ENCODE data around the gene SLITRK3. TPM values are rescaled to one million over a fixed set of nuclear protein-coding genes. Genes with fewer than 3 reads are reported as not detected.
A peak's percentile ranks its signal among the peaks of the same experiment; 100 is the strongest.

The SLITRK3 gene
- total RNA-seq, 1 donor, result not detected

DNA sequence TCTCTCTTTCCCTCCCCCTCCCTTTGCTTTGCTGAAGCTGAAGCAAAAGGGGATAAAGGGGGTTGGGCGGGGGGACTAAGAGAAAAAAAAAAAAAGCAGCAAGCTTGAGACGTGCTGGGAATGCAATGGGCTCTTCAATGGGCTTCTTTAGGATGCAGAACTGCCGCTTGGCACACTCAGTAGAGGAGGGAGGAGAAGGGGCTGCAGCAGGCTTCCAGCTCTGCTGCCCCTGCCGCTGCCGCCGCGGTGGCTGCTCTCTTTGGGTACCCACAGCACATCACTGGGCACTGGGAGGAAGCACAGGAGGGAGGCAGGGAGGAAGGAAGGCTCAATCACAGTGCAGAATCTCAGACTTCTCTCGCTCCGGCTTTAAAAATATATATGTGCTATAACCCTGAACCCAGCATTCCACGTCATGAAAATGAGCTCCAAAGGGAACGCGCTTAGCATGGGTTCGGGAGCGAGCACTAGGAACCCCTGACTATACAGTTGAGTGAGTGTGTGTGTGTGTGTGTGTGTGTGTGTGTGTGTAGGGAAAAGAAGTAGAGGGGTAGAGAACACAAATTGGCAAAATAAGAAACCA lies 3.5 kb downstream of the SLITRK3 start:
- TF ChIP-seq, protein P1, sequence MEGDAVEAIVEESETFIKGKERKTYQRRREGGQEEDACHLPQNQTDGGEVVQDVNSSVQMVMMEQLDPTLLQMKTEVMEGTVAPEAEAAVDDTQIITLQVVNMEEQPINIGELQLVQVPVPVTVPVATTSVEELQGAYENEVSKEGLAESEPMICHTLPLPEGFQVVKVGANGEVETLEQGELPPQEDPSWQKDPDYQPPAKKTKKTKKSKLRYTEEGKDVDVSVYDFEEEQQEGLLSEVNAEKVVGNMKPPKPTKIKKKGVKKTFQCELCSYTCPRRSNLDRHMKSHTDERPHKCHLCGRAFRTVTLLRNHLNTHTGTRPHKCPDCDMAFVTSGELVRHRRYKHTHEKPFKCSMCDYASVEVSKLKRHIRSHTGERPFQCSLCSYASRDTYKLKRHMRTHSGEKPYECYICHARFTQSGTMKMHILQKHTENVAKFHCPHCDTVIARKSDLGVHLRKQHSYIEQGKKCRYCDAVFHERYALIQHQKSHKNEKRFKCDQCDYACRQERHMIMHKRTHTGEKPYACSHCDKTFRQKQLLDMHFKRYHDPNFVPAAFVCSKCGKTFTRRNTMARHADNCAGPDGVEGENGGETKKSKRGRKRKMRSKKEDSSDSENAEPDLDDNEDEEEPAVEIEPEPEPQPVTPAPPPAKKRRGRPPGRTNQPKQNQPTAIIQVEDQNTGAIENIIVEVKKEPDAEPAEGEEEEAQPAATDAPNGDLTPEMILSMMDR (IDR thresholded peaks at IDR 0.05; ENCODE audit: insufficient read depth, low read depth, low read length), result no peak
- no peak for DNase-seq (ENCODE audit: low read depth)
- H3K4me3 ChIP-seq (ENCODE audit: low read depth, low read length), result no peak overlapping the region

DNA sequence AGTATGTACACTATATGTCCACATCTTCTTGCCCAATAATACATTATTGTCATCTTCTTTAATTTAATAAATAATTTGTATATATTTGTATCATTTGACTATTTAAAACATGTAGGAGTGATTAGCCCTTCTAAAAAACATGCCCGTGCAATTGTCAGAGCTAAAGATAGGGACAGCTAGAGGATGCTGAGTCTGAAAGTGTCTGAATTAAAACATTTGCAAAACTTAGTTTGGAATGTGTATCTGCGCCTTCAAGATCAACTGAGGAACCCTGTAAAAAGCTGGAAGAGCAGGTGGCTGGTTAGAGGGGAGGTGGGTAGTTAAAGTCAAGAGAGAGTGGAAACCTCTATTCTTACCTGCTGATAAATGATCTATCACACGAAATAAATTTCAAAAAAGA lies 4.7 kb downstream of the SLITRK3 start:
- no peak overlapping the region for H3K4me3 ChIP-seq (ENCODE audit: low read depth, low read length)
- DNase-seq (ENCODE audit: low read depth), result no peak
- TF ChIP-seq, protein P1 (IDR thresholded peaks at IDR 0.05; ENCODE audit: insufficient read depth, low read depth, low read length), result no peak

DNA sequence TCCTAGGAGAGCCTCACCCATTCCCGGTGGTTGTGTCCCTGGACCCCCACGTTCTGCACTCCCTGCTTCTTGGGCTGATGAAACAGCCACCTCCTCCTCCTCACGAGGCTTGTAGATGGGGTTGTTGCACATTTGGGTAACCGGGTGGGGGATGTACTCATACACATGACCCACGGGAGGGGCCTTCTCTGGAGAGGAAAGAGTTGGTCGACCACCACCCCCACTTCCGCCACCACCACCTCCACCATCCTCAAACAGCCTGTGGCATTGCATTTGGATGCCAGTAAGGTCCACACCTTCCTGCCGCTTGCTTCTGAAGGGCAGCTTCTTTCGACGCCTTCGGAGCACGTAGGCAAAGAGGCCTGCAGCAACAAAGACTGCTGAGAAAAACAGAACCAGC lies 7.7 kb downstream of the SLITRK3 start:
- no peak overlapping the region for H3K4me3 ChIP-seq (ENCODE audit: low read depth, low read length)
- TF ChIP-seq, protein P1 (IDR thresholded peaks at IDR 0.05; ENCODE audit: insufficient read depth, low read depth, low read length), result no peak
- DNase-seq (ENCODE audit: low read depth), result no peak

DNA sequence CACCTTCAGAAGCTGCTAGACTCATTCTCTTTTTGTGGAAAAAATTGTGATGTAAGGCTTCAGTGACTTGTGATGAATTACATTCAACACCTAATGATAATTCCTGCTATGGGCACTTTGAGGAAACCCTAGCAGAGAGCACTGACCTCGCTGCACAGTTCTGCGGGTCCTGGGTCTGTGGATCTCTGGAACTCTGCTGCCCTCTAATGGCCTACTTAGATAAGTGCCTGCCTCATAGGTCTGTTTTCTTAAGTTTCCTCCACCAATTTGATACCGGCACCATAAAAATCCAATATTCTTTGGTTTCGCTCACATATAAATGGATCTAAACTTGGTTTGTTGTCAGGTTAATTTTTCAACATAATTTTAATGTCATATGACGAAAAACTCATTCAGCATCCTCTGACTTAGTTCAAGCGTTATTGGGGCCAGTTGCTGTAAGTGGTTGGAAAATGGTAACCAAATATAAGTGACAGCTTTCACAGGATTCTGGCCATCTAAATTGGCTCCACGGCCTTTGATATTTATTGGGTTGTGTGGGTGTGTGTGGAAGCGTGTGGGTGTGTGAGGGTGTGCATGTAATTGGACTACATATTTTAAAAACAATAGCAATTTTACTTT lies 10.4 kb downstream of the SLITRK3 start:
- H3K4me3 ChIP-seq (ENCODE audit: low read depth, low read length), result no peak overlapping the region
- TF ChIP-seq, protein P1 (IDR thresholded peaks at IDR 0.05; ENCODE audit: insufficient read depth, low read depth, low read length), result peak; percentile 84
- peak; percentile 59 for DNase-seq (ENCODE audit: low read depth)

DNA sequence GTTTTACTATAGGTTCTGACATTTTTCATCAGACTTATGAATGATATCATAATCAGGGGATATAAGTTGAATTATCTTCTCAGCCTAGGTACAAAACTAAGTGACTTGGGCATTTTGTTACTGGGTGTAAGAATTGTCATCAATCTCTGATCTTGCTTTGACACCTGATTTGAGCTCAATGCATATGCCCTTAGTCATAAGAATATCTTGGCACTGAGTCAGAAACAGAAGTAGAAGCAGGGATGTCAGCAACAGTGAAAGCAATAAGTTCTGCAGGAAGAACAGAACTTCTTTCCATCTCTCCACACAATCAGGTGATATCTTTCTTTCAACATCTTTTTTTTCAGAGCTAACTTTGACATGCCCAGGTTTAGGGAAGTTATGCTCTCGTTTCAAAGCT lies 14.6 kb downstream of the SLITRK3 start:
- H3K4me3 ChIP-seq (ENCODE audit: low read depth, low read length), result no peak overlapping the region
- TF ChIP-seq, protein P1 (IDR thresholded peaks at IDR 0.05; ENCODE audit: insufficient read depth, low read depth, low read length), result no peak
- no peak for DNase-seq (ENCODE audit: low read depth)

DNA sequence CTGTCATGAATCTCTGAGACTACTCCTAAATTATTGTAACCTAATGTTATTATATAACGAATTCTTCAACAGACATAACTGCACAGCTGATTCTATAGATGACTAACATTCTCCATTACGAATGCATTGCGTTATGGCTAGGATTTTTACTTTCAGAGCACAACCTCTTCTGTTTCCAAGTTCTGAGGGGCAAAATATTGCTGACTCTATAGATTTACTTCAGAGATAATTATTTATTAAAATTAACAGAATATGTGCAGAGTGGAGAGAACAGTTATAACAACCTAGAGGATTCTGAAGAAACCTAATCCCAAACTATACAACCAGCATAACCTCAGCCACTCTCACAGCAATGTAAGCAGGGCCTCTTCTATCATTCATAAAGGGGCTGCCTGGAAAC lies 25.9 kb downstream of the SLITRK3 start:
- DNase-seq (ENCODE audit: low read depth), result no peak
- TF ChIP-seq, protein P1 (IDR thresholded peaks at IDR 0.05; ENCODE audit: insufficient read depth, low read depth, low read length), result no peak
- H3K4me3 ChIP-seq (ENCODE audit: low read depth, low read length), result no peak overlapping the region

DNA sequence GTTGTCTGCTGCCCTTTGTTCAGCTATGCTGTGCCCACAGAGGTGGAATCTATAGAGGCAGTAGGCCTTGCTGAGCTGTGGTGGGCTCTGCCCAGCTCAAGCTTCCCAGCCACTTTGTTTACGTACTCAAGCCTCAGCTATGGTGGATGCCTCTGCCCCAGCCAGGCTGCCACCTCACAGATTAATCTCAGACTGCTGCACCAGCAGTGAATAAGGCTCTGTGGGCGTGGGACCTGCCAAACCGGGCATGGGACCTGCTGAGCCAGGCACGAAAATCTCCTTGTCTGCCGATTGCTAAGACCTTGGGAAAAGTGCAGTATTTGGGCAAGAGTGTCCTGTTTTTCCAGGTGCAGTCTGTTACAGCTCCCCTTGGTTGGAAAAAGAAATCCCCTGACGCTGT lies 26.8 kb downstream of the SLITRK3 start:
- no peak overlapping the region for H3K4me3 ChIP-seq (ENCODE audit: low read depth, low read length)
- DNase-seq (ENCODE audit: low read depth), result no peak
- TF ChIP-seq, protein P1 (IDR thresholded peaks at IDR 0.05; ENCODE audit: insufficient read depth, low read depth, low read length), result no peak

Measured in fibroblast of villous mesenchyme (primary cell).